Astrocyte (in vitro differentiated cells and primary cell): Measurements from ENCODE around the gene ANKRD11. TPM values are rescaled to one million over a fixed set of nuclear protein-coding genes. Genes with fewer than 3 reads are reported as not detected.

Source experiments
- DNase-seq: peaks from one replicate; pipeline ENCODE4 v3.0.0-alpha.2; 2010; ENCODE audit warnings: low read depth
- FAIRE-seq: peaks from 2 replicates; lab custom pipeline; 2011; peaks lifted over from hg19 to GRCh38; lab: Jason Lieb, UNC
- H2AFZ ChIP-seq: 2 replicates; pipeline ENCODE4 v1.6.0; 2012; ENCODE audit warnings: low read depth, low read length, inconsistent platforms
- H3K27ac ChIP-seq: 2 replicates; pipeline ENCODE4 v1.5.1; 2011; ENCODE audit warnings: low read depth, low read length, inconsistent platforms
- H3K27me3 ChIP-seq: 2 replicates; pipeline ENCODE4 v1.6.0; 2011; ENCODE audit warnings: low read length, inconsistent platforms; ENCODE audit not compliant: insufficient read depth
- H3K36me3 ChIP-seq: 2 replicates; pipeline ENCODE4 v1.5.1; 2011; ENCODE audit warnings: low read length, inconsistent platforms; ENCODE audit not compliant: insufficient read depth
- H3K4me1 ChIP-seq: 2 replicates; pipeline ENCODE4 v1.5.1; 2011; ENCODE audit warnings: low read length, inconsistent platforms; ENCODE audit not compliant: insufficient read depth
- H3K4me2 ChIP-seq: 2 replicates; pipeline ENCODE4 v1.6.0; 2012; ENCODE audit warnings: low read length, inconsistent platforms
- H3K4me3 ChIP-seq: 2 replicates; pipeline ENCODE4 v1.5.1; 2011; ENCODE audit warnings: low read depth, mild to moderate bottlenecking, low read length, inconsistent platforms; ENCODE audit not compliant: insufficient read depth
- H3K79me2 ChIP-seq: 2 replicates; pipeline ENCODE4 v1.6.0; 2012; ENCODE audit warnings: mild to moderate bottlenecking, low read length, inconsistent platforms; ENCODE audit not compliant: insufficient read depth
- H3K9ac ChIP-seq: 2 replicates; pipeline ENCODE4 v1.6.0; 2012; ENCODE audit warnings: mild to moderate bottlenecking, low read length, inconsistent platforms
- H3K9me3 ChIP-seq: 2 replicates; pipeline ENCODE4 v1.5.1; 2012; ENCODE audit warnings: low read depth, mild to moderate bottlenecking, low read length, inconsistent platforms; ENCODE audit not compliant: insufficient read depth
- H4K20me1 ChIP-seq: 2 replicates; pipeline ENCODE4 v1.6.0; 2012; ENCODE audit warnings: low read length, inconsistent platforms; ENCODE audit not compliant: insufficient read depth
- H3K27ac Mint-ChIP-seq: one replicate; pipeline ENCODE4 v1.8.0; 2021; ENCODE audit warnings: mild to moderate bottlenecking, mixed read lengths; ENCODE audit not compliant: unreplicated experiment
- H3K27me3 Mint-ChIP-seq: one replicate; pipeline ENCODE4 v1.8.0; 2021; ENCODE audit warnings: low read depth, mixed read lengths; ENCODE audit not compliant: unreplicated experiment
- H3K36me3 Mint-ChIP-seq: one replicate; pipeline ENCODE4 v1.8.0; 2021; ENCODE audit warnings: low read depth, mixed read lengths; ENCODE audit not compliant: unreplicated experiment
- H3K4me1 Mint-ChIP-seq: one replicate; pipeline ENCODE4 v1.8.0; 2021; ENCODE audit warnings: low read depth, mixed read lengths; ENCODE audit not compliant: unreplicated experiment
- H3K4me3 Mint-ChIP-seq: one replicate; pipeline ENCODE4 v1.8.0; 2021; ENCODE audit warnings: mild to moderate bottlenecking, moderate library complexity, mixed read lengths; ENCODE audit not compliant: unreplicated experiment
- H3K9me3 Mint-ChIP-seq: one replicate; pipeline ENCODE4 v1.8.0; 2021; ENCODE audit warnings: mild to moderate bottlenecking, mixed read lengths; ENCODE audit not compliant: unreplicated experiment
- EZH2 ChIP-seq: IDR thresholded peaks from 2 replicates; pipeline ENCODE4 v1.6.1; 2012; ENCODE audit warnings: mild to moderate bottlenecking, low read length, inconsistent platforms; ENCODE audit not compliant: insufficient read depth
- total RNA-seq: library from RNA; stranded (reverse); gene quantifications from 2 replicates; pipeline ENCODE4 v1.2.1, GENCODE V29; 2021
- TF ChIP-seq, protein P1 (sequence below): IDR thresholded peaks from 2 replicates; pipeline ENCODE4 v1.5.1; 2011; ENCODE audit warnings: low read depth, mild to moderate bottlenecking, inconsistent platforms, low read length, moderate library complexity; ENCODE audit not compliant: insufficient read depth

Gene ANKRD11
- total RNA-seq, 1 donor from 2014 or later: 213 TPM

DNA sequence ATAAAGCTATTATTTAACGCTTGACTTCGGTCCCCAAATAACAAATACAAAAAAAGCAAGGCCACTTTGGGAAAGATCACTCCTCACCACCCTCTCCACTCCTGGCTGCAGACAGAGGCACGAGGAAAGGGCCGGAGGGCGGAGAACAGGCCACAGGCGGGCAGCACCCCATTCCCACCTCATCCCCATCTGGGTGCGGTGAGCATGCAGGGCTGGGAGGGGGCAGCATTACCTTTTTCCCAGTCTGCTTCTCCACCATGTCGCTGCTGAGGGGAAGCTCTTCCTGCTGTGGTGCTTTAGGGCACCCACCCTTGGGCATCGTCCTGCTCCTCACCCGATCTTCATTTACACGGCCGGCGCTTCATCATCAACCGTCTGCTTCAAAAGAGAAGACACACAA lies 173.7 kb downstream of the ANKRD11 start:
- Mint-ChIP-seq H3K27me3 (no peaks in the 10 kb centered on the region), H3K4me3 (peak overlapping the region; percentile 54), H3K27ac (peak overlapping the region; percentile 81), H3K36me3 (peaks cover 19% of the 10 kb centered on the region), H3K9me3 (no peaks in the 10 kb centered on the region), H3K4me1 (peaks cover 77% of the 10 kb centered on the region)
- H3K4me1 ChIP-seq: peaks cover 66% of the 10 kb centered on the region
- peak overlapping the region; percentile 51 for H3K9ac ChIP-seq
- no peak overlapping the region for H2AFZ ChIP-seq
- peaks cover 88% of the 10 kb centered on the region for H3K79me2 ChIP-seq
- no peaks in the 10 kb centered on the region for H3K36me3 ChIP-seq
- H3K4me3 ChIP-seq: no peak overlapping the region
- H4K20me1 ChIP-seq: peaks cover 28% of the 10 kb centered on the region
- DNase-seq: no peak
- no peaks in the 10 kb centered on the region for H3K27me3 ChIP-seq
- FAIRE-seq: no peak
- no peak for TF ChIP-seq EZH2
- TF ChIP-seq, protein P1, sequence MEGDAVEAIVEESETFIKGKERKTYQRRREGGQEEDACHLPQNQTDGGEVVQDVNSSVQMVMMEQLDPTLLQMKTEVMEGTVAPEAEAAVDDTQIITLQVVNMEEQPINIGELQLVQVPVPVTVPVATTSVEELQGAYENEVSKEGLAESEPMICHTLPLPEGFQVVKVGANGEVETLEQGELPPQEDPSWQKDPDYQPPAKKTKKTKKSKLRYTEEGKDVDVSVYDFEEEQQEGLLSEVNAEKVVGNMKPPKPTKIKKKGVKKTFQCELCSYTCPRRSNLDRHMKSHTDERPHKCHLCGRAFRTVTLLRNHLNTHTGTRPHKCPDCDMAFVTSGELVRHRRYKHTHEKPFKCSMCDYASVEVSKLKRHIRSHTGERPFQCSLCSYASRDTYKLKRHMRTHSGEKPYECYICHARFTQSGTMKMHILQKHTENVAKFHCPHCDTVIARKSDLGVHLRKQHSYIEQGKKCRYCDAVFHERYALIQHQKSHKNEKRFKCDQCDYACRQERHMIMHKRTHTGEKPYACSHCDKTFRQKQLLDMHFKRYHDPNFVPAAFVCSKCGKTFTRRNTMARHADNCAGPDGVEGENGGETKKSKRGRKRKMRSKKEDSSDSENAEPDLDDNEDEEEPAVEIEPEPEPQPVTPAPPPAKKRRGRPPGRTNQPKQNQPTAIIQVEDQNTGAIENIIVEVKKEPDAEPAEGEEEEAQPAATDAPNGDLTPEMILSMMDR: no peak
- H3K9me3 ChIP-seq: no peaks in the 10 kb centered on the region
- peak overlapping the region; percentile 82 for H3K27ac ChIP-seq
- H3K4me2 ChIP-seq: peak overlapping the region; percentile 53

DNA sequence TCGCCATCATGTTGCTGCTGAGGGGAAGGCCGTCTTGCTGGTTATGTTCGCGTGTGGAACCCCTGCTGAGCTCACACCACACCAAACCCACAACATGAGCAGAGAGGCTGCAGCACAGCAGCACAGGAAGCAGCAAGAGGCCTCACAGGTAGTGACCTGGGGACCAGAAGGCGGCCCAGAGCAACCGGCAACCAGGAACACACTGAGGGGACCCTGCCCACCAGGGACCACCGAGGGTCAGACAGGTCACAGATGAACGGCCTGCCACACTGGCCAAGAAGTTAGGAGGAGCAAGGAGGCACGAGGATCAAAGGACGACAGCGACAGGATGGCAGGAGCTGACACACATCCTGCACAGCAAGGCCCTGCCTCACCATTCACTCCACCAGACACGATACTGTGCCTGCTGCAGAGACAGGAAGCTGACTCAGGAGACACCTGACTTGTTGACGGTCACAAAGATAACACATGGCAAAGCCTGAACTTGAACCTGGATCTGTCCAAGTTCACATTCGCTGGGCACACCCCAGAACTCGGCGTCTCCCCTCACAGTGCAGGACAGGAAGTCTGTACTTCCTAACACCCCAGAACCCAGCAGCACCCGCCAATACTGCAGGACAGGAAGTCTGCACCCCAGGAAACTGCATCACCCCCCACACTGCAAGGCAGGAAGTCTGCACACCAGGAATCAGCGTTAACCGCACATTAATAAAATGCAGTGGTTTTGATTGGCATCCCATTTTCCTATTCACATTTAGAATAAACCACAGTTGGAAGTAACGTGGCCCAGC lies 174.4 kb downstream of the ANKRD11 start:
- Histone ChIP-seq H4K20me1 (peaks cover 32% of the 10 kb centered on the region), H3K9me3 (no peaks in the 10 kb centered on the region), H3K9ac (peak overlapping the region; percentile 51), H3K4me2 (peak overlapping the region; percentile 53), H3K36me3 (no peaks in the 10 kb centered on the region), H3K4me1 (peaks cover 60% of the 10 kb centered on the region), H3K79me2 (peaks cover 90% of the 10 kb centered on the region), H3K27ac (peak overlapping the region; percentile 82), H3K27me3 (no peaks in the 10 kb centered on the region), H2AFZ (no peak overlapping the region), H3K4me3 (no peak overlapping the region)
- Mint-ChIP-seq H3K4me3 (peak overlapping the region; percentile 54), H3K36me3 (peaks cover 19% of the 10 kb centered on the region), H3K4me1 (peaks cover 75% of the 10 kb centered on the region), H3K27ac (peak overlapping the region; percentile 81), H3K27me3 (no peaks in the 10 kb centered on the region), H3K9me3 (no peaks in the 10 kb centered on the region)
- FAIRE-seq (peak; percentile 95), DNase-seq (peak; percentile 93)
- TF ChIP-seq EZH2: no peak
- TF ChIP-seq, protein P1: no peak

DNA sequence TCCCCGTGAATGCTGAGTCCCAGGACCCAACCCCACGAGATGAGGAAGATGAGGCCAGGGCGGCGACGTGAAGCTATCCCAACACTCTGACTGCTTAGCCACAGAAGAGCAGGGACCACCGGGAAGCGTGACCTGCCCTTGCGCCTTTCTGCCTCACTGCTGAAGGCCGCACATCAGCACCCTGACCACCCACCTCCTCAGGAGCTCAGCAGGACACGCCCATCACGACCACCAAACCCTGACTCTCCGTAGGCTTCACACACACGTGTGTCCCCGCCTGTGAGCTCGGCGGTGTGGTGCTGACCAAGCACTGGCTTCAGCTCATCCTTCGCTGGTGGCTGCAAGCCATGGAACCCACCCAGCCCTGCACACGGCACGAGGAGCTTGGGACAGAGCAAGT lies 175.1 kb downstream of the ANKRD11 start:
- H3K36me3 ChIP-seq: peaks cover 4% of the 10 kb centered on the region
- no peak for DNase-seq
- Mint-ChIP-seq H3K27me3 (no peaks in the 10 kb centered on the region), H3K36me3 (peaks cover 19% of the 10 kb centered on the region), H3K4me3 (no peak overlapping the region), H3K4me1 (peaks cover 72% of the 10 kb centered on the region), H3K27ac (peak overlapping the region; percentile 41), H3K9me3 (no peaks in the 10 kb centered on the region)
- H2AFZ ChIP-seq: no peak overlapping the region
- H3K27ac ChIP-seq: peak overlapping the region; percentile 82
- no peak for TF ChIP-seq EZH2
- TF ChIP-seq, protein P1: no peak
- no peak for FAIRE-seq
- H3K27me3 ChIP-seq: no peaks in the 10 kb centered on the region
- no peak overlapping the region for H3K4me3 ChIP-seq
- no peaks in the 10 kb centered on the region for H3K9me3 ChIP-seq
- peaks cover 53% of the 10 kb centered on the region for H3K4me1 ChIP-seq
- peak overlapping the region; percentile 53 for H3K4me2 ChIP-seq
- H3K79me2 ChIP-seq: peaks cover 91% of the 10 kb centered on the region
- H3K9ac ChIP-seq: peak overlapping the region; percentile 49
- H4K20me1 ChIP-seq: peaks cover 33% of the 10 kb centered on the region
